Fibroblast of lung (primary cell): ENCODE measurements around the gene WNT11.

Experiments
- CTCF ChIP-seq, 2 donors: IDR thresholded peaks in 1 of 2; conservative IDR thresholded peaks in 1 of 2; 1 replicate in 1 of 2; 2 replicates in 1 of 2; pipeline ENCODE4 v1.5.1; 2011 to 2012; ENCODE audit warnings: low read length in 2 of 2, control low read depth in 1 of 2, inconsistent platforms in 1 of 2, low read depth in 1 of 2, mild to moderate bottlenecking in 1 of 2
- EZH2 ChIP-seq: IDR thresholded peaks from 2 replicates; pipeline ENCODE4 v1.5.1; 2012; ENCODE audit warnings: low read length, control low read depth, mild to moderate bottlenecking; ENCODE audit errors: missing control alignments

DNA sequence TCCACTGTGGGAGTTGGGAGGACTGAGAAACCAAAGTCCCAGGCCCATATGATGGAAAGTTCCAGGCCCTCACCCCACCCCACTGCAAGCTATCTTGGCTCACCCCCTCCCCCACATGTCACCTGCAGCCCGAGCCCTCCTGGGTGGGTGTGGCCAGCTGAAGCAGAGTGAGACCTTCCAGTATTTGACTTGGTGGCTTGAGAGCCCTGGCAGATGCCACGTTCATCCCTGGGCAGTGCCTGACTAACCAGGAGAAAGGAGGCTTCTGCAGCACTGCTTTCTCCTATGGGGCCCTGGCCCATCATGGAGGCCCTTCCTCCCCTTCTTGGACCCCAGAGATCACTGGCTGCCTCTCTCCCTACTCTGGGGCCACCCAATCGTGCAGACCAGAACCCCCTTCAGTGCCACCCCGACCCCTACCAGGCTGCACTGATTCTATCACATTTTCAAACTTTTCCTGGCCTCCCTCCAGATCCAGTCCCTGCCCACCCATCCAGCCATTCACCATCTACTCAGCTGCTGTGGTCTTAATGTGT lies 38.1 kb upstream of the WNT11 start:
- TF ChIP-seq CTCF (conservative IDR thresholded peaks at IDR 0.05 in 1 of 2, IDR thresholded peaks at IDR 0.05 in 1 of 2; ENCODE audit: low read depth in 1 of 2, low read length in 2 of 2) (no peak), EZH2 (no peak)
